GM13977 (cell line): ENCODE data around the gene WDR64.
"Not testable (repeated sequence)": the region's sequence is repeated elsewhere in the genome, so short reads cannot be mapped to it uniquely, and the experiment has no call there.

Experiments used
- DNase-seq: peaks from one replicate; pipeline ENCODE4 v3.0.0; 2012; ENCODE audit warnings: low spot score
- CTCF ChIP-seq: IDR thresholded peaks from 2 replicates; pipeline ENCODE4 v1.5.1; 2012; ENCODE audit warnings: mild to moderate bottlenecking, control low read depth; ENCODE audit not compliant: insufficient read depth; ENCODE audit errors: extremely low read depth, missing control alignments
- in situ Hi-C: fragments of 300-500 bp; cut with MboI; formaldehyde crosslinking; loops from one replicate; pipeline ENCODE4 v1.12.0; 2022; ENCODE audit warnings: low sequenced_read_pairs, low pct_unique_long_range_greater_than_20kb, mixed read lengths, inconsistent platforms; ENCODE audit not compliant: unreplicated experiment

The WDR64 gene

DNA sequence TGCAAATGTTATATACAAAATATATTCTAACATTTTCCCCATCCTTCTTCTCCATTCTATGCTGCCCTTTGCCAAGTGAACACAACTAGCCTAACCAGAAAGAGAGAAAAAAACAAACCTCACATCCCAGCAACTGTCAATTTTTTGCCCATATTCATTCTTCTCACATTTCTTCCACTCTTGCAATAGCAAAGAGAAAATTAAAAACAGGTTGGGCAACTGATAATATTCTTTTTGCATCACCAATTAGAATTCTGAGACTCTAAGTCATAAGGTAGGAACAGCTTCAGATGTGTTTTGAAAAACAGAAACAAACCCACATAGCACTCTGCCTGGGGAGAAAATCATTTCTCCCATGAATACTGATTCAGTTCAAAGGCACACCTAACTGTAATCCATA, 170.8 kb downstream of the WDR64 start:
- DNase-seq, result no peak
- in situ Hi-C loops, result no loop called here
- no peak for TF ChIP-seq CTCF

- in situ Hi-C loops, result no loop called here
- no peak for DNase-seq
- TF ChIP-seq CTCF, result no peak
Measured at GRCh38 chr1:241823925-241824324, 171.8 kb downstream of the WDR64 start.

GRCh38 chr1:241825581-241825980, 173.5 kb downstream of the WDR64 start:
- DNase-seq, result no peak

GRCh38 chr1:241826613-241827012, 174.5 kb downstream of the WDR64 start:
- DNase-seq, in situ Hi-C loops: not testable (repeated sequence)

More at GRCh38 chr1:241825581-241825980, 173.5 kb downstream of the WDR64 start:
- in situ Hi-C loops, result no loop called here
- TF ChIP-seq CTCF, result no peak

GRCh38 chr1:241827264-241827663, 175.2 kb downstream of the WDR64 start:
- no peak for TF ChIP-seq CTCF
- no peak for DNase-seq
- in situ Hi-C loops, result no loop called here

- no peak for DNase-seq
- no peak for TF ChIP-seq CTCF
- in situ Hi-C loops, result no loop called here
Measured at GRCh38 chr1:241828463-241829021, 176.5 kb downstream of the WDR64 start.

DNA sequence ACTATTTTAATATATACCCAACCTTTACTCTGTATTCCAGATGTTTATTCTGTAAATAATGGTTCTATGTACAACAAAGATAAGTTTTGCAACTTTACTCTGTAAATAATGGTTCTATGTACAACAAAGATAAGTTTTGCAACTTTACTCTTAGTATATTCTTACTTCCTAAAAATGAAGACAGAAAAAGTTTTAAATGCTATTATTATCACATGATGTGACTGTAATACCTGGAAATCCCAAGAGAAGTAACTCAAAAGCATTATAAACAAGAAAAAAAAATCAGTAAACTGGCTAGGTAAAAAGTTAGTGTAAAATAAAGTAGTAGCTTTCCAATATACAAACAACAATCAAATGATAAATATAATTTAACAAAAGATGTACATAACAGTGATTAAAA, 177.4 kb downstream of the WDR64 start:
- no peak for DNase-seq
- in situ Hi-C loops, result no loop called here
- TF ChIP-seq CTCF, result no peak
